GM10266 (cell line): ENCODE results near the gene LMF1.

Experiments
- DNase-seq: peaks from one replicate; pipeline ENCODE4 v3.0.0; 2012; ENCODE audit errors: extremely low spot score
- CTCF ChIP-seq: IDR thresholded peaks from 2 replicates; pipeline ENCODE4 v1.5.1; 2012; ENCODE audit warnings: mild to moderate bottlenecking, low read depth; ENCODE audit not compliant: control insufficient read depth, insufficient read depth; ENCODE audit errors: missing control alignments

The LMF1 gene

DNA sequence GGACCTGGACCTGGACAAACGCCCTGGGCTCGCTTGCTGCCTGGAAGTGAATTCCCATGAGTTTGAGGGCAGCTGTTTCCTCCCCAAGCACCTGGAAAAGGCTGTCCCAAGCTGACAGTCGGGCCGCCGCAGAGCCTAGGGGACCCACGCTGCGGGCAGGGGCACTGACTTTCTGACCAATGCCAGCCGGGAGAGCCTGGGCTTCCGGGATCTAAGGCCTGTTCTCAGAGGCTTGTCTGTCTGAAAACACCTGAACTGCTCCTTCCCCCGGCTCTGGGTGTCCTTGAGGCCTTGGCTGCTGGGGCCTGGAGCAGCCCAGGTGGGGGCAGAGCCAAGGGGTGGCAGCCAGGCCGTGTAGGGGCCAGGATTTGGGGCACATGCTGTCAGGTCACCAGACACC, 72.6 kb downstream of the LMF1 start:
- no peak for TF ChIP-seq CTCF

DNA sequence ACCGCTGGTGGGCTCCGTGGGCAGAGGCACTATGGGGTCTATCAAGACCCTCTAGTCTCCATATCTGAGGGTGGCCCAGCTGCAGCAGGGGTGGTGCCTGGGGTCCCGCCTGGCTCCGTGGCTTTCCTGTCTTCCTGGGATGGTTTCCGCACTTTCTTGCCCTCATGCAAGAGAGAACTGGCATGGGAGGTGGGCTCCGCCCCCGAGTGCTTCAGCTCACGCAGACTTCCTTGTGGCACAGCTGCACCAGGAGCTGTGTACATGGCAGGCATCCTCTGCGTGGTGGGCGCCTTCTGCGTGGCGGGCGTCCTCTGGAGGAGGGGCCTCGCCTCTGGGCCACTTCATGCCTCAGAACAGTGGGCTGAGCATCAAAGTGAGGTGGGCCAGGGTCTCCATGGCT, 73.1 kb downstream of the LMF1 start:
- no peak for DNase-seq
- no peak for TF ChIP-seq CTCF

More for the DNA sequence above, 72.6 kb downstream of the LMF1 start:
- DNase-seq, result no peak

GRCh38 chr16:897200-897543, 73.6 kb downstream of the LMF1 start:
- no peak for TF ChIP-seq CTCF
- no peak for DNase-seq

DNA sequence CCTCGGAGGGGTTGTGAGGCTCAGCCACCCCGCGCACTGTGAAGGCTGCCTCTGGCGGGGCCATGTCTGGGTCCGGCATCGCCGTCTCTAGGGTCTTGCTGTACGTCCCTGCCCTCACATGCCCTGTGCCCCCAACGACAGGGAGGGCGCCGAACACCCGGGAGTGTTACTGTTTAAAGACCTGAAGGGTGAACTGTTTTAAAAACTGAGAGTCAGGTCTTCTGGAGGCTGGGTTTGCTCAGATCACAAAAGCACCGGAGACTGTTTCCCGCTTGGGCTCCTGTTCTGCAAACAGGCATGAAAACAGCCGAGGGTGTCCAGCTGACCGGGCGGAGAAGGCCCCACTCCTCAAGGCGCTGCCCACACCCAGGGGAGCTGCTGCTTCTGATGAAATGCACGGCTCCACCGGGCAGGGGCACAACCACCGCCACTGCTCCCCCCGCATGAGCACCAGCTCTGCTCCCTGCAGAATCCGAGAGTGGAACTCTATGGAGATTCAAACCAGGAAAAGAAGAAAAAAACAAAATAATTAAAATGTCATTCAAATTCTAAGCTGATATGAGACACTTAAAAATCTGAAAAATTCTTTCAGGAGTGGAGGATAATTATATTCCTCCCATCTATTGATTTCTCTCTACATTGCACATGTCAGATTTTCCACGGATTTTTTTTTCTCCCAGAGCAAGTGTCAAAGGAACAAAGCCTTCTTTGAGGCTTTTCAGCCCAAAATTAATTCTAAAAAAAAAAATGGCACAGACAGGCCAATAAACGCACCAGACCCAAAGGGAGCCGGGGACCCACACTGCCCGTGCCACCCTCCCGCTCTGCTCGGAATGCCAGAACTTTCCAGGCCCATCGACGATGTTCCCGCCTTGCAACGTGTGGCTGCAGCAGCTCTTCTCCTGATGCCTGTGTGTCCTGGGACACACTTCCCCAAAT, 74.3 kb downstream of the LMF1 start:
- DNase-seq, result no peak

DNA sequence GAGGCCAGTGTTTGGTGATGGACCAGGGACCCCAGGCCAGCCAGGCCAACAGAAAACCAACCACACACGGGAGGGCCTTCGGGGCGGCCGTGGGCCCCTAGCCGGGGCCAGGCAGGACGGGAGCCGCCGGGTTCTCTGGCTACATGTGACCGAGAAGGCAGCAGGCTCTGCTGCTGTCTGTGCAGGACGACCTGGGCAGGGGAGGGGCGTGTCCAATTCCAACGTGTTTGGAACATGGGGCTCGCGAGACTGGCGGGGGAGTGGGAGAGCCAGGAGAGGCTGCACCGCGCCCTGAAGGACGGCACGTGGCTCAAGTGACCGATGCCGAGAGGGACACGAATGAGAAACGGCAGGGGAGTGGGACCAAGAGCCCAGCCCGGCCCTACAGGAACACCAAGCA, 75.4 kb downstream of the LMF1 start:
- TF ChIP-seq CTCF, result no peak
- no peak for DNase-seq

More for the DNA sequence above, 74.3 kb downstream of the LMF1 start:
- TF ChIP-seq CTCF, result no peak

GRCh38 chr16:894841-895240, 75.9 kb downstream of the LMF1 start:
- no peak for TF ChIP-seq CTCF

DNA sequence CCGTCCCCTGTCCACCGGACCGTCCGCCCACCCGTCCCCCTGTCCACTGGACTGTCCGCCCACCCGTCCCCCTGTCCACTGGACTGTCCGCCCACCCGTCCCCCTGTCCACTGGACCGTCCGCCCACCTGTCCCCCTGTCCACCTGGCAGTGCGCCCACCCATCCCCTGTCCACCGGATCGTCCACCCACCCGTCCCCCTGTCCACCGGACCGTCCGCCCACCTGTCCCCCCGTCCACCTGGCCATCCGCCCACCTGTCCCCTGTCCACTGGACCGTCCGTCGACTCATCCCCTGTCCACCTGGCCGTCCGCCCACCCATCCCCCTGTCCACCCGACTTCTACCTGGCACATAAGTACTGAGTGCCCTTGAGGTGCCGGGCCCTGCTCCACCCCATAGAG, 76.6 kb downstream of the LMF1 start:
- TF ChIP-seq CTCF, result no peak

More at GRCh38 chr16:894841-895240, 75.9 kb downstream of the LMF1 start:
- no peak for DNase-seq

More for the DNA sequence above, 76.6 kb downstream of the LMF1 start:
- DNase-seq, result no peak
